ENCODE results near the gene SULT1A2. TPM values are rescaled to one million over a fixed set of nuclear protein-coding genes. Genes with fewer than 3 reads are reported as not detected.

SULT1A2 gene
- total RNA-seq, 2 donors from 2014 or later = not detected

GRCh38 chr16:28587386-28587785 lies 9.5 kb downstream of the SULT1A2 start:
- no peak for TF ChIP-seq CTCF (IDR thresholded peaks at IDR 0.05)
- ATAC-seq (ENCODE audit: insufficient number of reproducible peaks, low FRiP score, low read depth) = no peak
- H3K4me3 ChIP-seq = no peak overlapping the region
- no peaks in the 10 kb centered on the region for H3K27me3 ChIP-seq (replicated peaks; ENCODE audit: insufficient read depth)
- DNase-seq (ENCODE audit: low spot score) = no peak
- peaks cover 43% of the 10 kb centered on the region for H3K36me3 ChIP-seq
- H3K27ac ChIP-seq = no peak overlapping the region
- no peaks in the 10 kb centered on the region for H3K4me1 ChIP-seq (ENCODE audit: control insufficient read depth in 1 of 2, low read depth in 2 of 2)
- H3K9me3 ChIP-seq = no peaks in the 10 kb centered on the region

- Histone ChIP-seq H3K9me3 (no peaks in the 10 kb centered on the region), H3K36me3 (peaks cover 50% of the 10 kb centered on the region), H3K27me3 (replicated peaks; ENCODE audit: insufficient read depth) (no peaks in the 10 kb centered on the region), H3K4me3 (no peak overlapping the region), H3K4me1 (ENCODE audit: control insufficient read depth in 1 of 2, low read depth in 2 of 2) (no peaks in the 10 kb centered on the region), H3K27ac (no peak overlapping the region)
- no peak for TF ChIP-seq CTCF (IDR thresholded peaks at IDR 0.05)
- DNase-seq (ENCODE audit: low spot score) = no peak
- no peak for ATAC-seq (ENCODE audit: insufficient number of reproducible peaks, low FRiP score, low read depth)
These were observed 10.4 kb downstream of the SULT1A2 start for GRCh38 chr16:28586466-28586865.

GRCh38 chr16:28585674-28586073 lies 11.2 kb downstream of the SULT1A2 start:
- no peak for TF ChIP-seq CTCF (IDR thresholded peaks at IDR 0.05)
- DNase-seq (ENCODE audit: low spot score) = no peak
- no peak for ATAC-seq (ENCODE audit: insufficient number of reproducible peaks, low FRiP score, low read depth)

GRCh38 chr16:28580726-28581315 lies 16.0 kb downstream of the SULT1A2 start:
- H3K27me3 ChIP-seq (replicated peaks; ENCODE audit: insufficient read depth) = no peaks in the 10 kb centered on the region
- peaks cover 20% of the 10 kb centered on the region for H3K36me3 ChIP-seq
- TF ChIP-seq CTCF (IDR thresholded peaks at IDR 0.05) = no peak
- no peaks in the 10 kb centered on the region for H3K9me3 ChIP-seq
- DNase-seq (ENCODE audit: low spot score) (no peak), ATAC-seq (ENCODE audit: insufficient number of reproducible peaks, low FRiP score, low read depth) (no peak)
- no peak overlapping the region for H3K4me3 ChIP-seq
- no peak overlapping the region for H3K27ac ChIP-seq
- H3K4me1 ChIP-seq (ENCODE audit: control insufficient read depth in 1 of 2, low read depth in 2 of 2) = no peaks in the 10 kb centered on the region

More at GRCh38 chr16:28585674-28586073, 11.2 kb downstream of the SULT1A2 start:
- Histone ChIP-seq H3K36me3 (peaks cover 44% of the 10 kb centered on the region), H3K4me1 (ENCODE audit: control insufficient read depth in 1 of 2, low read depth in 2 of 2) (no peaks in the 10 kb centered on the region), H3K4me3 (no peak overlapping the region), H3K27ac (no peak overlapping the region), H3K9me3 (no peaks in the 10 kb centered on the region), H3K27me3 (replicated peaks; ENCODE audit: insufficient read depth) (no peaks in the 10 kb centered on the region)

- Histone ChIP-seq H3K27ac (no peak overlapping the region), H3K4me1 (ENCODE audit: control insufficient read depth in 1 of 2, low read depth in 2 of 2) (no peaks in the 10 kb centered on the region), H3K9me3 (no peaks in the 10 kb centered on the region), H3K36me3 (no peaks in the 10 kb centered on the region), H3K4me3 (no peak overlapping the region), H3K27me3 (replicated peaks; ENCODE audit: insufficient read depth) (no peaks in the 10 kb centered on the region)
- DNase-seq (ENCODE audit: low spot score) = no peak
- no peak for TF ChIP-seq CTCF (IDR thresholded peaks at IDR 0.05)
- ATAC-seq (ENCODE audit: insufficient number of reproducible peaks, low FRiP score, low read depth) = no peak
These were observed 21.3 kb downstream of the SULT1A2 start for GRCh38 chr16:28575446-28576109.

Data from thoracic aorta (tissue), 2 donors.